ENCODE measurements around the gene BPIFB6.

Gene BPIFB6

GRCh38 chr20:32991792-32992641 is 39.4 kb upstream of the BPIFB6 start:
- no peak for DNase-seq (ENCODE audit: insufficient read length, low spot score)
- TF ChIP-seq POLR2A (IDR thresholded peaks at IDR 0.05; ENCODE audit: low read depth, low read length) = no peak
- no peak for FAIRE-seq

GRCh38 chr20:32993496-32994050 is 37.9 kb upstream of the BPIFB6 start:
- no peak for DNase-seq (ENCODE audit: insufficient read length, low spot score)
- no peak for TF ChIP-seq POLR2A (IDR thresholded peaks at IDR 0.05; ENCODE audit: low read depth, low read length)
- no peak for FAIRE-seq

- DNase-seq (ENCODE audit: insufficient read length, low spot score) (no peak), FAIRE-seq (no peak)
These were observed 35.6 kb upstream of the BPIFB6 start for GRCh38 chr20:32995802-32996201.

GRCh38 chr20:32997431-32997830 is 34.0 kb upstream of the BPIFB6 start:
- TF ChIP-seq POLR2A (IDR thresholded peaks at IDR 0.05; ENCODE audit: low read depth, low read length) = no peak
- no peak for DNase-seq (ENCODE audit: insufficient read length, low spot score)
- no peak for FAIRE-seq

More at GRCh38 chr20:32995802-32996201, 35.6 kb upstream of the BPIFB6 start:
- TF ChIP-seq POLR2A (IDR thresholded peaks at IDR 0.05; ENCODE audit: low read depth, low read length) = no peak

GRCh38 chr20:32999603-33000250 is 31.7 kb upstream of the BPIFB6 start:
- DNase-seq (ENCODE audit: insufficient read length, low spot score) (no peak), FAIRE-seq (no peak)
- no peak for TF ChIP-seq POLR2A (IDR thresholded peaks at IDR 0.05; ENCODE audit: low read depth, low read length)

GRCh38 chr20:33000802-33001466 is 30.5 kb upstream of the BPIFB6 start:
- FAIRE-seq (no peak), DNase-seq (ENCODE audit: insufficient read length, low spot score) (no peak)
- TF ChIP-seq POLR2A (IDR thresholded peaks at IDR 0.05; ENCODE audit: low read depth, low read length) = no peak

- DNase-seq (ENCODE audit: insufficient read length, low spot score) = no peak
- no peak for TF ChIP-seq POLR2A (IDR thresholded peaks at IDR 0.05; ENCODE audit: low read depth, low read length)
- no peak for FAIRE-seq
These were observed 29.2 kb upstream of the BPIFB6 start for GRCh38 chr20:33002087-33002808.

GRCh38 chr20:33004141-33004751 is 27.2 kb upstream of the BPIFB6 start, which contains the start of gene SUN5:
SUN5 (minus strand) TSS chr20:33004433; CDS start chr20:33004340, 93 bp downstream.
- DNase-seq (ENCODE audit: insufficient read length, low spot score) (no peak), FAIRE-seq (no peak)
- TF ChIP-seq POLR2A (IDR thresholded peaks at IDR 0.05; ENCODE audit: low read depth, low read length) = no peak

- no peak for FAIRE-seq
- TF ChIP-seq POLR2A (IDR thresholded peaks at IDR 0.05; ENCODE audit: low read depth, low read length) = no peak
- DNase-seq (ENCODE audit: insufficient read length, low spot score) = no peak
These were observed 26.3 kb upstream of the BPIFB6 start for GRCh38 chr20:33005132-33005566.

- no peak for TF ChIP-seq POLR2A (IDR thresholded peaks at IDR 0.05; ENCODE audit: low read depth, low read length)
- no peak for FAIRE-seq
- DNase-seq (ENCODE audit: insufficient read length, low spot score) = no peak
These were observed 25.3 kb upstream of the BPIFB6 start for GRCh38 chr20:33005908-33006775.

- FAIRE-seq = no peak
These were observed 24.6 kb upstream of the BPIFB6 start for GRCh38 chr20:33006776-33007375.

More at GRCh38 chr20:33006776-33007375, 24.6 kb upstream of the BPIFB6 start:
- DNase-seq (ENCODE audit: insufficient read length, low spot score) = no peak
- no peak for TF ChIP-seq POLR2A (IDR thresholded peaks at IDR 0.05; ENCODE audit: low read depth, low read length)

Data from H54 (cell line).